HG03378 (cell line): ENCODE measurements around the gene PELI2.
A peak's percentile ranks its signal among the peaks of the same experiment; 100 is the strongest.

Experiments used
- ATAC-seq: cut with Tn5 transposase; IDR thresholded peaks from one replicate; pipeline ENCODE4 v1.9.1; 2021; ENCODE audit warnings: mild to moderate bottlenecking, moderate library complexity; ENCODE audit not compliant: unreplicated experiment

PELI2 gene

GRCh38 chr14:56170028-56170427 is 51.8 kb downstream of the PELI2 start:
- no peak for ATAC-seq

GRCh38 chr14:56170877-56171422 is 52.7 kb downstream of the PELI2 start:
- no peak for ATAC-seq

GRCh38 chr14:56172074-56172473 is 53.9 kb downstream of the PELI2 start:
- no peak for ATAC-seq

GRCh38 chr14:56172571-56172971 is 54.4 kb downstream of the PELI2 start:
- ATAC-seq: no peak

GRCh38 chr14:56173365-56173922 is 55.2 kb downstream of the PELI2 start:
- ATAC-seq: no peak

- no peak for ATAC-seq
These were observed 57.6 kb downstream of the PELI2 start for GRCh38 chr14:56175773-56176172.

GRCh38 chr14:56176530-56176929 is 58.3 kb downstream of the PELI2 start:
- no peak for ATAC-seq

- ATAC-seq: no peak
These were observed 58.8 kb downstream of the PELI2 start for GRCh38 chr14:56177036-56177435.

GRCh38 chr14:56180754-56181542 is 62.7 kb downstream of the PELI2 start:
- no peak for ATAC-seq

GRCh38 chr14:56181681-56182085 is 63.5 kb downstream of the PELI2 start:
- no peak for ATAC-seq

- no peak for ATAC-seq
These were observed 64.2 kb downstream of the PELI2 start for GRCh38 chr14:56182410-56182809.

- no peak for ATAC-seq
These were observed 65.5 kb downstream of the PELI2 start for GRCh38 chr14:56183631-56184157.

GRCh38 chr14:56185992-56186391 is 67.8 kb downstream of the PELI2 start:
- ATAC-seq: no peak

- no peak for ATAC-seq
These were observed 69.5 kb downstream of the PELI2 start for GRCh38 chr14:56187736-56188135.

GRCh38 chr14:56189307-56189706 is 71.1 kb downstream of the PELI2 start:
- no peak for ATAC-seq

- no peak for ATAC-seq
These were observed 75.1 kb downstream of the PELI2 start for GRCh38 chr14:56193347-56193746.

- no peak for ATAC-seq
These were observed 75.8 kb downstream of the PELI2 start for GRCh38 chr14:56194042-56194441.

- ATAC-seq: no peak
These were observed 77.0 kb downstream of the PELI2 start for GRCh38 chr14:56195223-56195622.

- peak; percentile 73 for ATAC-seq
These were observed 77.5 kb downstream of the PELI2 start for GRCh38 chr14:56195704-56196103.

- ATAC-seq: no peak
These were observed 78.1 kb downstream of the PELI2 start for GRCh38 chr14:56196274-56196673.

GRCh38 chr14:56197150-56197549 is 78.9 kb downstream of the PELI2 start:
- ATAC-seq: no peak

- ATAC-seq: no peak
These were observed 80.2 kb downstream of the PELI2 start for GRCh38 chr14:56198438-56198837.
